GM19193 (cell line): ENCODE results near the gene SLC35G3.

Source experiments
- POLR2A ChIP-seq: IDR thresholded peaks from 4 replicates; pipeline ENCODE4 v1.6.1; 2011; ENCODE audit not compliant: insufficient read depth, insufficient read length; ENCODE audit errors: extremely low read depth

The SLC35G3 gene

GRCh38 chr17:35218915-35219314, 24.7 kb upstream of the SLC35G3 start:
- TF ChIP-seq POLR2A, result no peak

GRCh38 chr17:35217107-35217506, 22.9 kb upstream of the SLC35G3 start:
- no peak for TF ChIP-seq POLR2A

GRCh38 chr17:35214631-35215273, 20.6 kb upstream of the SLC35G3 start:
- no peak for TF ChIP-seq POLR2A

- no peak for TF ChIP-seq POLR2A
Measured at GRCh38 chr17:35214192-35214591, 20.0 kb upstream of the SLC35G3 start.

GRCh38 chr17:35213412-35213940, 19.3 kb upstream of the SLC35G3 start:
- no peak for TF ChIP-seq POLR2A

- TF ChIP-seq POLR2A, result no peak
Measured at GRCh38 chr17:35212668-35213067, 18.5 kb upstream of the SLC35G3 start.

GRCh38 chr17:35210741-35211140, 16.5 kb upstream of the SLC35G3 start:
- TF ChIP-seq POLR2A, result no peak

- no peak for TF ChIP-seq POLR2A
Measured at GRCh38 chr17:35192708-35193107, 1.5 kb downstream of the SLC35G3 start.

- no peak for TF ChIP-seq POLR2A
Measured at GRCh38 chr17:35191001-35191695, 3.0 kb downstream of the SLC35G3 start.

- TF ChIP-seq POLR2A, result no peak
Measured at GRCh38 chr17:35189291-35189690, 4.9 kb downstream of the SLC35G3 start.

- no peak for TF ChIP-seq POLR2A
Measured at GRCh38 chr17:35188111-35188510, 6.1 kb downstream of the SLC35G3 start.

- TF ChIP-seq POLR2A, result no peak
Measured at GRCh38 chr17:35187481-35187880, 6.7 kb downstream of the SLC35G3 start.

- TF ChIP-seq POLR2A, result no peak
Measured at GRCh38 chr17:35185849-35186248, 8.3 kb downstream of the SLC35G3 start.

GRCh38 chr17:35184274-35184673, 9.9 kb downstream of the SLC35G3 start:
- TF ChIP-seq POLR2A, result no peak

- no peak for TF ChIP-seq POLR2A
Measured at GRCh38 chr17:35183332-35183731, 10.9 kb downstream of the SLC35G3 start.

GRCh38 chr17:35176897-35177296, 17.3 kb downstream of the SLC35G3 start:
- no peak for TF ChIP-seq POLR2A

- no peak for TF ChIP-seq POLR2A
Measured at GRCh38 chr17:35175638-35176415, 18.4 kb downstream of the SLC35G3 start.
